Peyer's patch (tissue), 4 donors: ENCODE measurements around the gene ORMDL1.

Experiments used
- CTCF ChIP-seq, 6 experiments: fragments of 450-650 bp in 4 of 6; fragments of 200-600 bp in 2 of 6; sonication (generic) in 1 of 6; IDR thresholded peaks; one replicate each; pipeline ENCODE4 v1.5.1; 2017 to 2019; ENCODE audit warnings: antibody characterized with exemption in 6 of 6, mild to moderate bottlenecking in 3 of 6, moderate library complexity in 1 of 6
- POLR2A ChIP-seq, 2 donors: fragments of 450-650 bp; IDR thresholded peaks; one replicate each; pipeline ENCODE4 v1.5.1; 2017; ENCODE audit warnings: antibody characterized with exemption in 2 of 2, mild to moderate bottlenecking in 2 of 2, moderate library complexity in 2 of 2

DNA sequence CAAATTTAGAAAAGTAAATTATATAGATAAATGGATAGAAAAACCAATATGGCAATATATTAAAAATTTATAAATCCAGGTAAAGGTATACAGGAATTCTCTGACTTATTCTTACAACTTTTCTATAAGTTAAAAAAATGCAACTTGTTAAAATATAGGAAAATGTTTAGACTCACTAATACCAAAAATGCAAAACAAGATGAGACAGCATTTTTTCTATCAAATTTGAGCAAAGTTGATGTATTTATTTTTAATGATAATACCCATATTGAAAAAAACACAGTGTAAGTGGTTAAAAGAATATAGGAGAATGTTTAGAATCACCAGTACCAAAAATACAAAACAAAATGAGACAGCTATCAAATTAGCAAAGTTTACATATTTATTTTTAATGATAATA, 57.3 kb downstream of the ORMDL1 start:
- TF ChIP-seq CTCF (IDR thresholded peaks at IDR 0.05): no peak
- no peak for TF ChIP-seq POLR2A (IDR thresholded peaks at IDR 0.05)
